NCI-H2029 (cell line): Measurements from ENCODE around the gene CIPC.
A peak's percentile ranks its signal among the peaks of the same experiment; 100 is the strongest.

Experiments
- DNase-seq: peaks from one replicate; lab custom pipeline; 2025; lab: John Stamatoyannopoulos, UW

CIPC gene

DNA sequence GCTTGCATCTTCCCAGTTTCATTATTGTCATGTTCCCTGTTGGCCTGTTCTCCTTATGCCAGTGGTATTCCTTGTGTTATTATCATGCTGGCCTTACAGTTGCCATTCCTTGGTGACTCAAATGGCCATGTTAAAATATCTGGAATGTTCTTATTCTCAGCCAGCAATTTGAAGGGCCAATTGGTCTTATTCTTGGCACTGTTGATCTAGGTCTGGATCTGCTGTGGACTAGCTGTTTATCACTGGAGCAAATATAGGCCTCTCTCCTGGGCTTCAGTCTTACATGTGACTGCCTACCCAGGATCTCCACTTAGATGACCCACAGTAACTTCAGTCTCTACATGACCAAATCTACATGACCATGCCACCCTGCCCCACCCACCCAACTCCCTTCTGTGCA, 5.4 kb downstream of the CIPC start:
- no peak for DNase-seq

DNA sequence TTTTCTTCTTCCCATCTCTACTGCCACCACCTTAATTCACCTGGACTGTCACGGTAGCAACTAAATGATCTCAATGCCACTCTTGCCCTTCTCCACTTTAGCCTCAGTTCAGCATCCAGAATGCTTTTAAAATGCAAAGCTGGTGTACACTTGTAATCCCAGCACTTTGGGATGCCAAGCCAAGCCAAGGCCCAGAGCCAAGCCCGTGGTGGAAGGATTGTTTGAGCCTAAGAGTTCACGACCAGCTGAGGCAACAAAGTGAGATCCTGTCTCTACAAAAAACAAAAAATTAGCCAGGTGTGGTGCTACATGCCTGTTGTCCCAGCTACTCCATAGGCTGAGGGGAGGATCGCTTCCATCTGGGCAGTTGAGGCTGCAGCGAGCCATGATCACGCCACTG, 5.9 kb downstream of the CIPC start:
- DNase-seq, result no peak

DNA sequence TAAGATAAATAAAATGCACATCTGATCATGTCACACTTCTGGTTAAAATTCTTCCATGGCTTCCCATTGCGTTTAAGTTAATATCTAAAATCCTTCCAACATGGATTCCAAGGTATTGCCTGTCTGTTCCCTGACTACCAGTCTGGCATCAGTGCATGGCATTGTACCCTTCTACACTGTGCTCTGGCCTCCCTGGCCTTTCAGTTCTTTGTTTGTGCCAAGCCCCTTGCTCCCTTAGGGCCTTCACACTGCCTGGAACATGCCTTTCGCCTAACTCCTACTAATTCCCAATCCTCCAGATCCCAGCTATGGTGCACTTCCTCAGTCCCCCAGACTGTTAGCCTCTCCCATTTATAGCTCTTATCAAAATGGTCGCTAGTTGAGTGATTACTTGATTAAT, 6.3 kb downstream of the CIPC start:
- DNase-seq, result no peak

DNA sequence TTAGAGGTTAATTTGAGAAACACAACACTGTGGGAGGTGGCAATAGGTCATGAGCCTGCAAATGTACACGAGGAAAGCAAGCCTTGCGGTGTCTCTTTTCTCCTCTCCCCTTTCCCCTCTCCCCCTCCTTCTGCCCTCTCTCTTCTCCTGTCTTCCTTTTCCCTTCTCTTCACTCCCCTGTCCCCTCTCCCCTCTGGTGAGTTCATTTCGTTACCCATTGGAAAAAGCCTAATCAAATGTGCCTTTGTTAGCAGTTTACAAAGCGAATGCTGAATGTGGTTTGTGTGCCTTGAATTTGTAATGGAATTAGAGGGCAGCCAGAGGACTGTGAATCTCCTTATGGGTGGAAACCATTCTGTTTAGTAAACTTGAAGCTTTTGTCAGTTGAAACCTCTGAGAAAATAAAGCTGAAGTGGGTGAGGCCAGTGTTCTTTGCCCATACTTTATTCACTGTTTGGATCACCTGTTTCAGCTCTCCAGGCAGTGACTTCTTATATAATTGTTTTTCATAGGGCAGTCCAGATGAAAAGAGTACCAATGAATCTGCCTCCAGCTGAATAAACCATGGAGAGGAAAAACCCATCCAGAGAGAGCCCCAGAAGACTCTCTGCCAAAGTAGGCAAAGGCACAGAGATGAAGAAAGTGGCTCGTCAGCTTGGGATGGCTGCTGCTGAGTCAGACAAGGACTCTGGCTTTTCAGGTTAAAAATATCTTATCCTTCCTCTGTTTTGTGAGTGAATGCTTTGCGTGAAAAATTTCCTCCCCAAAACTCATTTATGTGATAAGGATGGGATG, 7.3 kb downstream of the CIPC start:
- DNase-seq, result no peak

DNA sequence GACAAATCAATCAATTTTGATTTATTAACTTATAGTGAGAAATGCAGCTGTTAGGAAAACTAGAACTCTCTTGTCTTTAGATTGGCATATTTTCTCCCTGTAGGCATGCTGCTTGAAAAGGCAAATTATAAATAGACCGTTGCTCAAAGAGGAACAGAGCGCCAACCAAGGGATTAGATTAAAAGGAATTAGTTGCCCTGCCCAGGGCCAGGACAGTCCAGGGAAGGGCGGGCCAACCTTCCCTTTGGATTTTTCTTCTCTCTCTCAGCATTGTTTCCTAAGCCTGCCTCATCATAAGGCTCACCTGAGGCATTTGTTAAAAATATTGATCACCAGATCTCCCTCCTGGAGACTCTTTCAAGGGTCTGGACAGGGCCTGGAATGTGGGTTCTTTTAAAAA, 8.6 kb downstream of the CIPC start:
- no peak for DNase-seq

DNA sequence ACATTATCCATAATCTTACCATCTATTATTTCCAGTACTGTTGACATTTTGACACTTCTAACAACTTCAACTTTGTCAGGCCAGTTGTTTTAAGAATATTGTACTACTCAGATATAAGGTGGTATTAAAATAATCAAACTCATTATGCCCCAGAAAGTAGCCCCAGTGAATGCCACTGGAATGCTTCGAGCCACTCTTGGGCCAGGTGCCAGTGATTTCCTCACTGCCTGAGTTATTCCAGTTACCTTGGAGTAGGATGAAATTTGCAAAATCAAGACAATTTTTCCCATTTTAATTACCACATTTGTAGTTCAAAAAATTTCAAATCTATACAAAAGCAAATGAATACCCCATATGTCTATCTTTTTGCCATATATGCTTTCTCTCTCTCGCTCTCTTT, 9.2 kb downstream of the CIPC start:
- no peak for DNase-seq

DNA sequence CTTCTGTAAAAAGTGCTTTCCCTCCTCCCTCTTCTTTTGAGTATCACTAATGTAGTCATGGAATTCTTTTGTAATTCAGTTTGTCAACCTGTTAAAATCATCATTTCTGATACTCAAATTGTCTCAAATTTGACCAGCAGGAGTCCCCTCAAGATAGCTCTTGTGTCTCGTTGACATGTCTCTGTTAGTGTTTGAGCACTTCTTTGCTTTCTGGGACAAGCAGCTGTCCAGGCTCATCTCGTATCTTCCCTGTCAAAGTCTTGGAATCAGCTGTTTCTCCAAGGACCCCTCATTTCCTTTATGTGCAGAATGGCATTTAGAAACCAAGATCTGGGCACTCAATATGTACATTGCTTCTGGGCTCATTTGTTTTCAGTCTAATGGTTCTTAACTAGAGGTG, 10.7 kb downstream of the CIPC start:
- DNase-seq, result no peak

DNA sequence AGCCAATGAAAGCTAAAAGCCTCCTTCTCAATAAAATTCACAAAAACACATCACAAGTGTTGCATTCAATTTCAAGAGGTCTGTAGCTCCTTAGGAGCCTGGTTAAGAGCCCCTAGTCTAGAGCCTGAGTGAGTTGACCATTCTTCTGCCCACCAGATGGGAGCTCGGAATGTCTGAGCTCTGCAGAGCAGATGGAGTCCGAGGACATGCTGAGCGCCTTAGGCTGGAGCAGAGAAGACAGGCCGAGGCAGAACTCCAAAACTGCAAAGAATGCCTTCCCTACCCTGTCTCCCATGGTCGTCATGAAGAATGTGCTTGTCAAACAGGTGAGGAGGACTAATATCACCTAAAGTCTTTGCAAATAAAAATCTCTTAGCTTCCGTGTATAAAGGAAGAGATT, 11.6 kb downstream of the CIPC start:
- no peak for DNase-seq

DNA sequence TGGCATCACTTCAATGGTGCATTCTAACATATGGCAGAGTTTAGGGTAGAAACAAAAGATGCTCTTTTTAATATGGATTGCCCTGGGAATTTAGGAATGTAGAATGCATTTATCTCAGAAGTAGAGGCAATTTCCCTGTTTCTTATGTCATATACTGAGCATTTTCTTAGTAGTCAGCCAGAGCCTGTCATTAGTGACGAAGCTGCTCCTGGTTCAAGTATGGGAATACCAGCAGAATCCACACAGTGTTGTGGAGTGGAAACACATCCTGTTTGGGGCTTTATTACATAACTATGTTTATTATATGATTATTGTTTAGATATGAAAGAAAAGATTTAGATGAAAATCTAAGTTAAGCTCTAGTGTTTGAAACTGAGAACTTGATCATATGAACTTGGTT, 12.2 kb downstream of the CIPC start:
- DNase-seq, result no peak

DNA sequence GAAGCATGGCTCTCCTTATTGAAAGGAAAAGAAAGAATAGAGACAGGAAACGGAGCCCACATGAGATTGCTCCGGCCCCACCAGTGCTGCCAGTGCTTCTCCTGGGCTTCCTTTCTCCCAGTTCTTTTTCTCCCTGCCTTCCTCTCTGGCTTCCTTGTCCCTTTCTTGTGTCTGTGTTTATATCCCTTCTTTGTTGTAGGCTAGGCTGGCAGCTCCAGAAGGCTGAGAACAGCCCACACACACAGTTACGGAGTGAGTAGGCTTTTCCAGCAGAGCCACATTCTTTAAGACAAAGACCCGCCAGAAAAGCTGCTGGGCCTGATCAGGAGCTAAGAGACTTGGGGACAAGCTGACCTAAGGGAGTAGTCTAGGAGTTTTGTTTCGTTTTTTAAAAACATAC, 13.0 kb downstream of the CIPC start:
- DNase-seq, result no peak

DNA sequence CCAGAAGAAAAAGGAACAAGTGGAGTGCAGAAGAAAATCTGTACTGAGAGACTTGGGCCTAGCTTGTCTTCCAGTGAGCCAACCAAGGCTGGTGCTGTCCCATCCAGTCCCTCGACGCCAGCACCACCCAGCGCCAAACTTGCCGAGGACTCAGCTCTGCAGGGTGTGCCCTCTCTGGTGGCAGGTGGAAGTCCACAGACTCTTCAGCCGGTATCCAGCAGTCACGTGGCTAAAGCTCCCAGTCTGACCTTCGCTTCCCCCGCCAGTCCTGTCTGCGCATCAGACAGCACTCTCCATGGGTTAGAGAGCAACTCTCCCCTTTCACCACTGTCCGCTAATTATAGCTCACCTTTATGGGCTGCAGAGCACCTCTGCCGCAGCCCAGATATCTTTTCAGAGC, 15.6 kb downstream of the CIPC start:
- DNase-seq, result no peak

DNA sequence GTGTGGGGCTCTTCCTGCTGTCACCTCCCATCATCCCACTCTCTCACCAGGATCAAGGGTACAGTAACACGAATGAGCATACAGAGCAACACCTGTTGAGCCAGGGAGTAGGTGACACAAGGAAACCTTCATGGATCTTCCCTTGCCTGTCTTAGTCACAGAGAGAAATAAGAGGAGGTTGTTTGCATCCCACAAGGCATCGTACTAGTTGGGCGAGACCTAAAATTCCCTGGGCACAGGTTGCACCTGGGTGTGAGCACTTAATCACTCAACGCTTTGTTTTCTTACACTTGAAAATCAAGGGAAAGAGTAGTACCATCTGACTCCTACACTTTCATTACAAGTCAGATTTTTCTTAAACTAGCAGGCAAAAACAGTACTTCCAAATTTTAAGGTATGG, 16.6 kb downstream of the CIPC start:
- no peak for DNase-seq

DNA sequence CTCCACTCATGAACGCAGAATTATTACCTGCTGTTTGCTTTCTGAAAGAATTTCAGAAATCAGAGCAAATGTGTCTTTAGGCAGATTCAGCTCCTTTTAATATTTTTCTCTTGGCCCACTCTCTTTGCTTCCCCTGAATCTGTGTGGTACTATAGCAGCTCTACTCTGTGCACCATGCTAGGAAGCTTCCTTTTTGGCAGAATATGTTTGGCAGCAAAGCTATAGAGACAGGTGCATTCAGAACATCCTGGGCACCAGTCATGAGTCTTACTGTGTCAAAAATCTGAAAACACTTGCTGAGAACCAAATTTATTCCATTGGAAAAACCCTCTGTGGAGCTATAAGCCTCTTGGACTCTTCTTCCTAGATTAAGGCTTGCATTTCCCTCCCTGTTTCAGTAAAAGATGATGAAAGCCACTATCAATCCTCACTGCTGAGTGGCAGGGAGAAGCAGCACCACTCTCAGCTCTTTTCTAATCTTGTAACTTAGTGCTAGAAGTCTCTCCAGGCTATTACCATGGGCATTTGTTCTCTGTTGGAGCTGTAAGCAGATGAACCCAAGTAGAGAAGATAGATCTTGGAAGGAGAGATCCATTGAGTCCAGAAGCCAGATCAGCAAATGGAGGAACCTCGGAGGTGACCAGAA, 18.2 kb downstream of the CIPC start:
- DNase-seq, result no peak

DNA sequence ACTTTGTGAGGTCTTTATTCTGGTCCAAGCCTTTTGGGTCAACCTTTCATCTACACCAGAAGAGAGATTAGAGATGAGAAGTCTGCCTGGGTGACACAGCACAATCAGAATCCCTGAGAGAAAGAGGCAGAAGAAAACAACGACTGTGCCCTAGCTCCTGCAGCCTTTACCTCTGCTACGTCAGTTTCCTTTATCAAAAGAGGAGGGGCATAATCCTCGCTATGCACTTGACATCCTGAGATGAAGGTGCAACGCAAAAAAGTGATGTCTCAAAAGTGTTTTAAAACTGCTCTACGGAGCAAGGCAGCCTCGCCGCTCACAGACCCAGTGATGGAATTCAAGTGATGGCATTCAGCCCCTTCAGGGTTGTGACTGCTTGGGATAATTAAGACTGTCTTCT, 21.8 kb downstream of the CIPC start:
- DNase-seq, result no peak

DNA sequence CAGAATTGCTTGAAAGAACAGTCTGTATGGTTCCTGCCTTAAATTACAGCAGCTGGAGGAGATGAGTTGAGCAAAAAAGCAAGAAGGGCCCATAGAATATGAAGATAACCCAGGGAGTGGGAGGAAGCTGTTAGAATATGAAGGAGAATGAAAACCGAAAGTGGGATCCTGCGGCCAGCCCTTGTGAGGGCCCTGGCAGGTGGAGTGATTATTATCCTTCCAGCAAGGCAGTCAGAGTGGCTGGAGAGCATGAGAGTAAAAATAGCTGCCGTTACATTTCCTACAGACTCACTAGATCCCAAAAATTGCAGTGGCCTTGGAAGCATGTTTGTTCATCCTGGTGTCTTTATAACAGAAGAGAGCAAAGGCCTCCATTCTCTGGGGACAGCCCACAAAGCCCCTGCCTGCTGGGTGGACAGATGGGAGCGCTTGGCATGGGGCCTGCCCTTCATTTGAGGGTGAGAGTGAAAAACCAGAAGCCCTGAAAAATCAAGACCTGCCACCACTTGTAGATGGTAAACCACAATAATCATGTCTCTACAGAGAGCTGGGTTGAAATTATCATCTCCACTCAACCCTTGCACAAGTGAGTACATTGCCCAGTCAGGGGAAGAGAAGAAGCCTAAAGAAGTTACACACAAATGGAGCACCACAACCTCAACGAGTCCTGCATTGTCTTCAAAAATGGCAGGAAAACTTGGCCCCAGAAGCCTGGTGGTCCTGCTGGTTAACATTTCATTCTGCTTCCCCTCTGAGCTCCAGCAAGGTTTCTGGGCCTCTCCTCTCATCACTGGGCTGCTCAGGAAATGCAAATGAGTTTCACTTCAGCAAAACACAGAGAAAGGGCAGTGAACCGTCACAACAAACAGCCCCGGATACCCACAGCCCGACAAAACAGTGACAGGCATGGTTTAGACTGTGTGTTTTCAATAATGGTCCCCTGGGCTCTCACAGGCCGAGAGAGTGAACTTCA, 23.0 kb downstream of the CIPC start:
- DNase-seq, result peak; percentile 38

DNA sequence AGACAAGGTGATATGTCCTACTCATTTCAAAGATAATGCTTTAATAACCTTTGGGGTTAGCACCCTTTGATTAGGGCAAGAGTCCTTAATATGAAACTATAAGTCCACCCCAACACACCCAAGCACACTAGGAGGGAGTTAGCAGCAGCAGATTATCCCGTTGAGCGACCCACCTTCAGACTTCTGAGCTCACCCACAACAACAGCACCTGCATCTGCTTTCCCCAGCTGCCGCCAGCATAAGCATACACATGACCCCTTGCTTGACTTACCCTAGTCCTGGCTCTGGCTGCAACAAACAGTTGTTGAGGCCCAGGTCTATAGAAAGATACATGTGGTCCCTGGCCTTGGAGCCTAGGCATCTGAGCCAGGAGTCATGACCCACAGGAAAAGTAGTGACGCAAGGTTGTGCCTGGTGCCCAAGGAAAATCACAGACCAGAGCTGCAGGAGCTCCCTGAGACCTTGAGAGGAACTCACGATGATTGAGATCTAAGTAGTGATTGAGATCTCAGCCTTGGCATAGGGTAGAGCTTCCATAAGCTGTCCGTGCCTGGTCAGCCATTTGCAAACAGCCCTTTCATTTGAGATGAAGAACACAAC, 24.6 kb downstream of the CIPC start:
- no peak for DNase-seq

DNA sequence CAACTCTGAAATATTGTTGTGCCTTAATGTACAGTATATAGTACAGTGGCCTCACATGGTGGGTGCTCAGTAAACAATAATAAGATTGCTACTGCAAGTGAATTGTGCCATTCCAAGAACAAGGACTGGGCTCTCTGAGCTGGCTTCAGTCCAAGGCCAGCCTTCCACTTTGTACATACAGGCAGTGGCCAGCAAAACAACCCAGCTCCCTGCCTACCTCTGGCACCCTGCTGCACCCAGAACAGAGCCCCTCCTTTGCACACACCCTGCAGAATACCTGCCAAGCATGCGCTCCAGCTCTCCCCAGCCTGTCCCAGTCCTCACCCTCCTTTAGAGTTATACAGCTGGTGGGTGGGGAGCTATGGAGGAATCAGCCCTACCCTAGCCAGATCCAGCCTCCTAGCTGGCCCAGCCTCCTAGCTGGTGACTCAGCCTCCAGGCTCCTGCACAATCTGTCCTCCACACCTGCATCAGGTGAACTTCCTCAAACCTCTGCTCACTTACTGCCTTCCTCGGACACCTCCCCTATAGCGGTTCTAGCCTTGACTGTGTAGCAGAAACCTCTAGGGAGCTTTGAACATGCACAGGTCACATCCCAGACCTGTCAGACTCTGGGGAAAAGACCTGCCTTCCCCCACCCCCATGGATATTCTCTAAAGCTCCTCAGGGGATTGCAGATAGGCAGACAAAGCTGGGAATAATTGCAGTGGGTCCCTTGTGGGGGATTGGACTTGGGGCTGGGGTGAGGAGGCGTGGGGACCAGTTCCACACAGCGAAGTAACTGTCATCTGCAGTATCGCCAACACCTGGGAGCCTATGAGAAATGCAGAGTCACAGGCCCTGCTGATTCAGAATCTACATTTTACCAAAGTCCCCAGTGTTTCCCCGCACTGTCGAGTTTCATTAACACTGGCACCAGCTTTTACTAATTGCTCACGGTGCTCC, 25.6 kb downstream of the CIPC start:
- DNase-seq, result peak; percentile 81

DNA sequence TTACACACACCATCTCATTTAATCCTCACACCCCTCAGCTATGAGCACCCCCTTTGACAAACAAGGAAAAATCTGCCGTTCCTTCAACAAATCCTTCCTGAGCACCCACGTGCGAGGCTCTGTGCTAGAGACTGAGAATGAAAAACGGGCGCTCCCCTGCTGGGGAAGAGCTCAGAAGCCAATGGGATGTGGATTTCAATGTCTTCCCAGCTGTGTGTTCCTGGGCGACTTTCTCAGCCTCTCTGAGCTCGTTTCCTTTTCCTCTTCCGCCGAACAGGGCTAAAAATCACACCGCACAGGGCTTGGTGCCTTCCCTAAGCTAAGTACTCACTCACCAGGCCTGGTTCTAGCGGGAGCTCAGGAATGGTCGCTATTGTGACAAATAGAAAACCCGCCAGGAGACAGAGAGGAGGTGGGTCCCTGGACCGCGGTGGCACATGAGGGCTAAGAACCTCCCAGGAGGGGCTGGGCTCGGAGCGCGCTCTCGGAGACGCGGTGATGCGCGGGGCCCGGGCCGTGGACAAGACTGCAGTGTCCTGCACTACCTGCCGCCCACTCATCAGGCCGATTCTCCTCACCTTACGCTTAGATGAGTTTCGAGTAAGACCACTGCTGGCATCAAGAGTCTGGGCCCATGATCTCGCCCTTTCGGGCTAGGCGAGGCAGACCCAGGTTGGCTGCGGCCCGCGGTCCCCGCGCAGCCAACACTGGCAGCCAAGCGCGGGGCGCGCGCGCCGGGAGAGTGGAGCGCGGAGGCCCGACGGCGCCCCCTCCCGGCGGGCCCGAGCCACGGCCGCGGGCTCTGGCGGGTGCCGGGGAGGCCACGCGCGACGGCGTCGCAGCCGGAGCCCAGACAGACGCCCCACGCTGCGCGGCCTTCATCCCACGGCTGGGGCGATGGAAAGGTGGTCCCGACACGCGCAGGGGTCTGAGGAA, 26.6 kb downstream of the CIPC start:
- DNase-seq, result peak; percentile 26

DNA sequence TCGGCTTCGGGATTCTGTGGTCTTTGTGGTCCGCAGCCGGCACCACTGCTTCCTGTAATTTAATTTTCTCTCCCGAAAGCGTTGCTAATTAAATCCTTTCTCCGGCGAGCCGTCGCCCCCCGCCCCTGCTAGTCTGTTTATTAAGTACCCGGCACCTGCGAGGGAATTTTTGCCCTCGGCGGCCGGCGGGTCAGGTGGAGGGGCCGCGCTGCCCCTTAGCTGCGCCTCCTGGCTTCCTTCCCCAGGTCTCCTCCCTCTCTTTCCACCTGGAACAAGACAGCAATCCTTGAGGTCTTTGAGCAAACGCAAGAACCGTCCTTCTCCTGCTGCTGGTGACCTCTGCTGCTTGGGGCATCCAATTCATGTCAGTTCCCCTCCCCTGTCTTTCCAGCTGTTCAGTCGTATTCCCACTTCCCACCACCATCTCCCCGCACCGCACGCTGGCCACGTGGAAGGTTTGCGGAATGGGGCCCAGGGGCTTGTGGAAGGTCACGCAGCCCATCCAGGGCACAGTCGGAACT, 27.3 kb downstream of the CIPC start:
- DNase-seq, result no peak

DNA sequence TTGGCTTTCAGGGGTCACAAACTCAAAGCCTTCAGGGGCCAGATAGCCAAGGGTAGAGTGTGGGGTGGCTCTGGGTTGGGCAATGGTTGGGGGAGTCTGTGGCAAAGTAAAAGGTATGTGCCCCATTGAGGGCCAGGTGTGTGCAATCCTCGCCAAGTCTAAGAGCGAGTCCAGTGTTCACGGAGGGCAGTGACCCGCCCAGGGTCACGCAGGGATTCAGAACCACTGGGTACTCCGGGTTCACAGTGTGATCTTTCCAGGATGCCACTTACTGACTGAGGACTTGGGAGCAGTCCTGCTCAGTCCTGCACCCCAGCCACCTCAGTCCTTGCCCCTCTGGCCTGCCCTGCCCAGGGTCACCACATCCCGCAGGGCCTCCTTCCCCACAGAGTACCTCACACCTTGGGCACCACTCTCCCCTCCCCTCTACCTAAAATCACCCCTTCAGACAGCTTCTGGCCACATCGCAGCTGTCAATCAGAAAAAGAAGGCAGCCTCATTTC, 27.8 kb downstream of the CIPC start:
- DNase-seq, result no peak
